Activated CD8-positive, alpha-beta T cell treated with anti-CD3 and anti-CD28 coated beads, Interleukin-2, amount 10 ng/mL, durations not matched to agents 7 days and 5 days (primary cell): ENCODE measurements around the gene CCL20. TPM values are rescaled to one million over a fixed set of nuclear protein-coding genes. Genes with fewer than 3 reads are reported as not detected.

Source experiments
- ATAC-seq: fragments of 150-1000 bp; cut with Tn5 transposase; one replicate; pipeline ENCODE4 v1.10.0; 2021; ENCODE audit warnings: moderate library complexity
- CTCF ChIA-PET: fragments of 350-600 bp; sonication (Branson Sonifier 250); formaldehyde crosslinking; loops from one replicate; lab custom pipeline; 2021; ENCODE audit warnings: antibody characterized with exemption; lab: Charles Lee
- POLR2A ChIA-PET: fragments of 350-600 bp; sonication (Branson Sonifier 250); formaldehyde crosslinking; loops from one replicate; lab custom pipeline; 2021; ENCODE audit warnings: antibody characterized with exemption; lab: Charles Lee
- DNase-seq: peaks from one replicate; pipeline ENCODE4 v3.0.0-alpha.2; 2020
- H3K27ac Mint-ChIP-seq: one replicate; pipeline ENCODE4 v1.8.0; 2021; ENCODE audit warnings: mild to moderate bottlenecking, mixed read lengths
- H3K27me3 Mint-ChIP-seq: one replicate; pipeline ENCODE4 v1.8.0; 2021; ENCODE audit warnings: low read depth, mixed read lengths
- H3K36me3 Mint-ChIP-seq: one replicate; pipeline ENCODE4 v1.8.0; 2021; ENCODE audit warnings: low read depth, mixed read lengths
- H3K4me1 Mint-ChIP-seq: one replicate; pipeline ENCODE4 v1.8.0; 2021; ENCODE audit warnings: low read depth, mixed read lengths
- H3K4me3 Mint-ChIP-seq: one replicate; pipeline ENCODE4 v1.8.0; 2021; ENCODE audit warnings: mild to moderate bottlenecking, mixed read lengths
- H3K9me3 Mint-ChIP-seq: one replicate; pipeline ENCODE4 v1.8.0; 2022; ENCODE audit warnings: mixed read lengths; ENCODE audit not compliant: insufficient read depth
- total RNA-seq, 2 experiments: library from RNA; stranded (reverse); gene quantifications; one replicate each; pipeline ENCODE4 v1.2.3, GENCODE V29; 2021

Gene CCL20, protein sequence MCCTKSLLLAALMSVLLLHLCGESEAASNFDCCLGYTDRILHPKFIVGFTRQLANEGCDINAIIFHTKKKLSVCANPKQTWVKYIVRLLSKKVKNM
- not detected for total RNA-seq

GRCh38 chr2:227813562-227814353, at the start of gene CCL20:
CCL20 (plus strand) TSS chr2:227813842; CDS start chr2:227813912, 70 bp downstream.
- CTCF ChIA-PET: no interaction called here

DNA sequence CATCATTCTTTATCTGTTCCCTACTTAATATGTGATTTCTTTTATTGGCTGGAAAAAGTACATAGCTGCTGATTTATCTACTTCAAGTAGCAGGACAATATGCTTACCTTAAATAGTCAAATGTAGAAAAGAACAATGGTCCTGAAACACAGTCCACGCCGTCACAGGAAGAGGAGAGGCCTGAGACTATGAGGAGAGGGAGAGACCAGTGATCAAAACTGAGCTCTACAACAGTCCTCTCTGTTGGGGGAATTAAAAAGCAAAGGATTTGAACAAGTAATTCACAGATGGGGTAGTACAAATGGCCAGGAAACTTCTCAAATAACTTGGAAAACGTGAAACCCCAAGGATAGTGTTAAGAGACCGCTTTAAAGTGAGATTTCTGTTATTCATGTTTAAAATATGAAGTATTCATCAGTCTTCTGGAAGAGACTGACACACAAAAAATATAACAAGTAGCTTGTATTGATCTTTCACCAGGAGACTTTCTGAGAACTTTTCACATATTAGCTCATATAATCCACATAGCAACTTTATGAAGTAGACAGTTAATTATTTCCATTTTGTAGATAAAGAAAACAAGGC, 47.8 kb upstream of the CCL20 start:
- ChIA-PET POLR2A (no interaction called here), CTCF (interaction anchor here (0.6 to 3.8 kb wide), 35 partner anchors 9 to 1773 kb away, joined by 3 to 46 read pairs (median 3); no protein-coding TSS in a partner anchor)
- H3K4me1 Mint-ChIP-seq: no peaks in the 10 kb centered on the region
- H3K9me3 Mint-ChIP-seq: no peaks in the 10 kb centered on the region
- no peak overlapping the region for H3K27ac Mint-ChIP-seq
- H3K27me3 Mint-ChIP-seq: no peaks in the 10 kb centered on the region
- no peaks in the 10 kb centered on the region for H3K36me3 Mint-ChIP-seq
- DNase-seq (no peak), ATAC-seq (no peak)
- no peak overlapping the region for H3K4me3 Mint-ChIP-seq

More at GRCh38 chr2:227813562-227814353, at the start of gene CCL20:
- Mint-ChIP-seq H3K27ac (no peak within 1 kb of the TSS), H3K27me3 (peaks cover under 1% of the 10 kb centered on the region), H3K4me3 (no peak within 1 kb of the TSS), H3K36me3 (no peaks in the 10 kb centered on the region), H3K4me1 (no peaks in the 10 kb centered on the region), H3K9me3 (no peaks in the 10 kb centered on the region)
- POLR2A ChIA-PET: no interaction called here
- DNase-seq: no peak
- ATAC-seq: no peak

DNA sequence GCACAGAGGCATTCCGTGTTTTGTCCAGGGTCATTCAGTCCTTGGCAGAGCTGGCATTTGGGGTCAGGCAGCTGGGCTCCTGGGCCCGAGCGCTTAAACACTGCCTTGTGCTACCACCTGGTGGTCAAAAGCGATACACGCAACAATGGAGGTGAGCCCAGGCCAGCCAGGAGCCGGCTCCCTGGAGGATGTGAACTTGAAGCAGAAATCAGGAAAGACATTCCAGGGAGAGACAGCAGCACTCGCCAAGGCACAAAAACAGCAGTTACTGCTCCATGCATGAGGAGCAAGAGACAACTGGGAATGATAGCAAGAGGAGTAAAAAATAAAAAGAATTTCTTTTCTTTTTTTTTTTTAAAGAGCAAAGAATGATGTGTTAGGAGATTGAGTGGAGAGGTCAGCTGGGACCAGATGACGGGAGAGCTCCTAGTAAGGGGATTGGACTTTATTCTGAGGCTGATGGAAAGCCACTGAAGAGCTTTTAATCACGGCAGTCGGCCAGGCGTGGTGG, 47.2 kb upstream of the CCL20 start:
- Mint-ChIP-seq H3K27me3 (no peaks in the 10 kb centered on the region), H3K36me3 (no peaks in the 10 kb centered on the region), H3K4me3 (no peak overlapping the region), H3K9me3 (no peaks in the 10 kb centered on the region), H3K27ac (no peak overlapping the region), H3K4me1 (no peaks in the 10 kb centered on the region)
- DNase-seq (peak; percentile 64), ATAC-seq (peak; percentile 85)
- ChIA-PET POLR2A (no interaction called here), CTCF (interaction anchor here (0.6 to 3.8 kb wide), 36 partner anchors 10 to 1774 kb away, joined by 3 to 46 read pairs (median 3); no protein-coding TSS in a partner anchor)

- ATAC-seq: no peak
- POLR2A ChIA-PET: no interaction called here
- CTCF ChIA-PET: interaction anchor here (1.1 to 3.8 kb wide), 2 partner anchors 109 to 110 kb away, joined by 3 to 46 read pairs; no protein-coding TSS in a partner anchor
Observed at GRCh38 chr2:227767830-227768229, 45.8 kb upstream of the CCL20 start.

GRCh38 chr2:227772197-227772661, 41.4 kb upstream of the CCL20 start:
- CTCF ChIA-PET: no interaction called here
- Mint-ChIP-seq H3K4me1 (no peaks in the 10 kb centered on the region), H3K36me3 (no peaks in the 10 kb centered on the region), H3K4me3 (no peak overlapping the region), H3K27me3 (no peaks in the 10 kb centered on the region), H3K9me3 (no peaks in the 10 kb centered on the region), H3K27ac (no peak overlapping the region)
- POLR2A ChIA-PET: no interaction called here
- ATAC-seq (no peak), DNase-seq (no peak)

More at GRCh38 chr2:227767830-227768229, 45.8 kb upstream of the CCL20 start:
- no peak for DNase-seq
- H3K4me3 Mint-ChIP-seq: no peak overlapping the region
- no peaks in the 10 kb centered on the region for H3K9me3 Mint-ChIP-seq
- H3K27ac Mint-ChIP-seq: no peak overlapping the region
- H3K36me3 Mint-ChIP-seq: no peaks in the 10 kb centered on the region
- no peaks in the 10 kb centered on the region for H3K4me1 Mint-ChIP-seq
- H3K27me3 Mint-ChIP-seq: no peaks in the 10 kb centered on the region

GRCh38 chr2:227772932-227773331, 40.7 kb upstream of the CCL20 start:
- Mint-ChIP-seq H3K4me1 (no peaks in the 10 kb centered on the region), H3K27me3 (no peaks in the 10 kb centered on the region), H3K36me3 (no peaks in the 10 kb centered on the region), H3K9me3 (no peaks in the 10 kb centered on the region), H3K27ac (no peak overlapping the region), H3K4me3 (no peak overlapping the region)
- ATAC-seq: no peak
- DNase-seq: no peak
- CTCF ChIA-PET: no interaction called here
- POLR2A ChIA-PET: no interaction called here

GRCh38 chr2:227774011-227774624, 39.5 kb upstream of the CCL20 start:
- no peaks in the 10 kb centered on the region for H3K36me3 Mint-ChIP-seq
- no peak for ATAC-seq
- H3K9me3 Mint-ChIP-seq: no peaks in the 10 kb centered on the region
- POLR2A ChIA-PET: no interaction called here
- CTCF ChIA-PET: interaction anchor here (0.6 to 1.5 kb wide), 2 partner anchors 87 to 89 kb away, joined by 3 to 6 read pairs; no protein-coding TSS in a partner anchor
- H3K27me3 Mint-ChIP-seq: no peaks in the 10 kb centered on the region
- H3K27ac Mint-ChIP-seq: no peak overlapping the region
- H3K4me3 Mint-ChIP-seq: no peak overlapping the region
- no peaks in the 10 kb centered on the region for H3K4me1 Mint-ChIP-seq
- no peak for DNase-seq

- POLR2A ChIA-PET: no interaction called here
Observed at GRCh38 chr2:227774895-227775842, 38.5 kb upstream of the CCL20 start.

GRCh38 chr2:227780981-227781615, 32.5 kb upstream of the CCL20 start:
- ATAC-seq (no peak), DNase-seq (no peak)
- H3K27me3 Mint-ChIP-seq: peaks cover 8% of the 10 kb centered on the region
- H3K36me3 Mint-ChIP-seq: no peaks in the 10 kb centered on the region
- peaks cover 12% of the 10 kb centered on the region for H3K4me1 Mint-ChIP-seq
- CTCF ChIA-PET: no interaction called here
- H3K9me3 Mint-ChIP-seq: no peaks in the 10 kb centered on the region
- H3K4me3 Mint-ChIP-seq: no peak overlapping the region
- POLR2A ChIA-PET: no interaction called here
- no peak overlapping the region for H3K27ac Mint-ChIP-seq

More at GRCh38 chr2:227774895-227775842, 38.5 kb upstream of the CCL20 start:
- Mint-ChIP-seq H3K4me3 (no peak overlapping the region), H3K9me3 (no peaks in the 10 kb centered on the region), H3K27me3 (peaks cover 2% of the 10 kb centered on the region), H3K27ac (no peak overlapping the region), H3K4me1 (no peaks in the 10 kb centered on the region), H3K36me3 (no peaks in the 10 kb centered on the region)
- ATAC-seq (no peak), DNase-seq (no peak)
- CTCF ChIA-PET: interaction anchor here (0.6 to 1.5 kb wide), 2 partner anchors 85 to 87 kb away, joined by 3 to 6 read pairs; no protein-coding TSS in a partner anchor

DNA sequence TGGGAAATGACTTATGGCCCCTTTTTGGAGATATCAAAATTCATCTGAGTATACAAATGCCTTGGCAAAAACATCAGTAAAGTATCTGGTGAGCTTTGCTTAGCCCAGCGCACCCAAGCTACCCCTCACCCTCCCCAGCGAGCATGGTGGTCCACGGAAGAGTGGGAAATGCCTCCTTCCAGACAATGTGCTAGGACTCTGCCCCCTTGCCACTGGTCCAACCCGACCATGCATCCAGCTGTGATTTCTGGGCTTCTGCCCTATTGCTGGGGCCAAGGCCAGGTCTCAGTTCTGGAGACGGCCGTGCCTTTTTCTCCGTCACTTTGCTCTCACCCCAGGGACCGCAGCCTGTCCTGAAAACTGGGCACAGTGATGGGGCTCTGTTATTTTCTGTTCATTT, 31.8 kb upstream of the CCL20 start:
- no peaks in the 10 kb centered on the region for H3K36me3 Mint-ChIP-seq
- H3K4me1 Mint-ChIP-seq: peaks cover 12% of the 10 kb centered on the region
- H3K27ac Mint-ChIP-seq: no peak overlapping the region
- H3K4me3 Mint-ChIP-seq: no peak overlapping the region
- ATAC-seq (no peak), DNase-seq (no peak)
- H3K9me3 Mint-ChIP-seq: no peaks in the 10 kb centered on the region
- ChIA-PET CTCF (no interaction called here), POLR2A (no interaction called here)
- H3K27me3 Mint-ChIP-seq: peaks cover 9% of the 10 kb centered on the region
